Ovary (tissue), 9 donors: ENCODE measurements around the gene AKAP4. TPM values are rescaled to one million over a fixed set of nuclear protein-coding genes. Genes with fewer than 3 reads are reported as not detected.

Experiments
- DNase-seq, 5 donors: peaks; one replicate each; pipeline ENCODE4 v3.0.0-alpha.2; 2019 to 2020
- H3K27ac ChIP-seq, 2 donors: fragments of 200-600 bp; one replicate each; pipeline versions ENCODE4 v1.5.1 to v1.8.0; 2019 to 2022
- H3K27me3 ChIP-seq: fragments of 200-600 bp; one replicate; pipeline ENCODE4 v1.8.0; 2022
- H3K36me3 ChIP-seq: fragments of 200-600 bp; sonication (generic); one replicate; pipeline ENCODE4 v1.5.1; 2019
- H3K4me1 ChIP-seq: one replicate; pipeline ENCODE4 v1.8.1; 2013; ENCODE audit warnings: mild to moderate bottlenecking, moderate library complexity; ENCODE audit not compliant: insufficient read depth
- H3K4me3 ChIP-seq: fragments of 200-600 bp; sonication (generic); one replicate; pipeline ENCODE4 v1.5.1; 2017
- H3K9me3 ChIP-seq, 2 donors: fragments of 200-600 bp in 1 of 2; sonication (generic) in 1 of 2; one replicate each; pipeline versions ENCODE4 v1.5.1 to v1.8.1; 2013 to 2019; ENCODE audit warnings: mild to moderate bottlenecking in 1 of 2, moderate library complexity in 1 of 2
- CTCF ChIP-seq, 3 donors: fragments of 450-650 bp in 2 of 3; fragments of 200-600 bp in 1 of 3; IDR thresholded peaks; one replicate each; pipeline versions ENCODE4 v1.5.1 to v1.8.0; 2016 to 2022; ENCODE audit warnings: antibody characterized with exemption in 3 of 3, mild to moderate bottlenecking in 1 of 3
- EP300 ChIP-seq: sonication (generic); formaldehyde crosslinking; IDR thresholded peaks from one replicate; pipeline ENCODE4 v1.6.1; 2017; ENCODE audit warnings: antibody characterized with exemption
- POLR2A ChIP-seq: fragments of 450-650 bp; IDR thresholded peaks from one replicate; pipeline ENCODE4 v1.6.1; 2017; ENCODE audit warnings: antibody characterized with exemption, mild to moderate bottlenecking, moderate library complexity
- WGBS, 3 donors: extraction: QIAGEN DNeasy Blood & Tissue Kit in 1 of 3; methylation state at CpG; one replicate each; pipeline versions ENCODE4 v1.1.5 to v1.1.7; 2013 to 2017; 5-methylcytosine and 5-hydroxymethylcytosine counted together
- intact Hi-C, 4 donors: fragments of 100-400 bp; cut with DNase I; formaldehyde crosslinking; loops; one replicate each; pipeline versions ENCODE4 v1.11.0 to v1.15.1; 2022 to 2023
- polyA plus RNA-seq, 2 donors: library from polyadenylated mRNA; stranded (reverse); fragments of 200-250 nt in 1 of 2; fragments of 350-450 nt in 1 of 2; fragmentation: Illumina TruSeq in 1 of 2; extraction: RNeasy Lipid Tissue Mini Kit (QIAGEN cat#74804) in 1 of 2; gene quantifications; one replicate each; pipeline ENCODE4 v1.2.3, GENCODE V29; 2013 to 2014
- total RNA-seq, 7 donors: library from RNA; depleted of rRNA in 2 of 7; stranded (reverse); fragments of >200 nt in 2 of 7; fragmentation: NEBNext Ultra II Directional in 3 of 7; extraction: Animal tissue kit (Norgen Biotek cat#: 25700) in 3 of 7; gene quantifications; one replicate each; pipeline versions ENCODE4 v1.1.0 to v1.2.4, GENCODE V29; 2016 to 2023
- donor health status: DM: no; HTN: no; CAD: no; lungs with moderate emphysema.
- donor health status: DM: no; HTN: no; CAD: no.
- donor health status: Bipolar disorder and iron deficiency.
- donor health status: DM: yes; HTN: yes; CAD: no.
- donor health status: DM: no; HTN: no; CAD: no.
- donor health status: DM: yes; HTN: yes; CAD: no.

AKAP4 gene
- total and polyA plus RNA-seq, 9 donors, result not detected

GRCh38 chrX:50168241-50168687, 32.5 kb downstream of the AKAP4 start:
- no peak for TF ChIP-seq CTCF (IDR thresholded peaks at IDR 0.05)
- TF ChIP-seq POLR2A, result no peak
- TF ChIP-seq EP300, result no peak
- Histone ChIP-seq H3K4me3 (no peak overlapping the region), H3K27me3 (no peaks in the 10 kb centered on the region), H3K9me3 (no peaks in the 10 kb centered on the region), H3K4me1 (no peaks in the 10 kb centered on the region), H3K27ac (no peak overlapping the region), H3K36me3 (no peaks in the 10 kb centered on the region)
- 64 to 68% (median 68%) methylated on average over 5 of the region's 5 CpGs for WGBS, 3 donors
- intact Hi-C loops, result no loop called here
- no peak for DNase-seq

- intact Hi-C loops, result no loop called here
- TF ChIP-seq CTCF (IDR thresholded peaks at IDR 0.05), result no peak
- no peak for TF ChIP-seq EP300
- no peak for TF ChIP-seq POLR2A
- 72 to 79% (median 78%) methylated on average over 7 of the region's 7 CpGs for WGBS, 3 donors
These were observed 33.4 kb downstream of the AKAP4 start for GRCh38 chrX:50167366-50167765.

GRCh38 chrX:50165727-50166126, 35.1 kb downstream of the AKAP4 start:
- H3K27ac ChIP-seq, result no peak overlapping the region
- H3K36me3 ChIP-seq, result no peaks in the 10 kb centered on the region
- H3K9me3 ChIP-seq, result no peaks in the 10 kb centered on the region
- no peak for DNase-seq
- intact Hi-C loops, result no loop called here
- 65 to 76% (median 68%) methylated on average over 5 of the region's 5 CpGs for WGBS, 3 donors
- no peaks in the 10 kb centered on the region for H3K27me3 ChIP-seq
- H3K4me3 ChIP-seq, result no peak overlapping the region
- no peaks in the 10 kb centered on the region for H3K4me1 ChIP-seq
- TF ChIP-seq CTCF (IDR thresholded peaks at IDR 0.05) (no peak), EP300 (no peak), POLR2A (no peak)

More at GRCh38 chrX:50167366-50167765, 33.4 kb downstream of the AKAP4 start:
- H3K27me3 ChIP-seq, result no peaks in the 10 kb centered on the region
- no peaks in the 10 kb centered on the region for H3K9me3 ChIP-seq
- no peaks in the 10 kb centered on the region for H3K4me1 ChIP-seq
- H3K27ac ChIP-seq, result no peak overlapping the region
- H3K4me3 ChIP-seq, result no peak overlapping the region
- no peak for DNase-seq
- no peaks in the 10 kb centered on the region for H3K36me3 ChIP-seq

GRCh38 chrX:50161127-50161526, 39.7 kb downstream of the AKAP4 start:
- H3K36me3 ChIP-seq, result no peaks in the 10 kb centered on the region
- TF ChIP-seq POLR2A (no peak), EP300 (no peak), CTCF (IDR thresholded peaks at IDR 0.05) (no peak)
- no peaks in the 10 kb centered on the region for H3K9me3 ChIP-seq
- H3K4me3 ChIP-seq, result no peak overlapping the region
- intact Hi-C loops, result no loop called here
- 48 to 53% (median 50%) methylated on average over 3 of the region's 3 CpGs for WGBS, 3 donors
- no peak for DNase-seq
- no peaks in the 10 kb centered on the region for H3K27me3 ChIP-seq
- no peak overlapping the region for H3K27ac ChIP-seq
- no peaks in the 10 kb centered on the region for H3K4me1 ChIP-seq

- Histone ChIP-seq H3K4me3 (no peak overlapping the region), H3K27ac (no peak overlapping the region), H3K4me1 (no peaks in the 10 kb centered on the region), H3K9me3 (no peaks in the 10 kb centered on the region), H3K36me3 (no peaks in the 10 kb centered on the region), H3K27me3 (no peaks in the 10 kb centered on the region)
- 39 to 47% (median 39%) methylated on average over 1 of the region's 1 CpG for WGBS, 3 donors
- intact Hi-C loops, result no loop called here
- TF ChIP-seq POLR2A (no peak), EP300 (no peak)
- no peak for DNase-seq
These were observed 42.2 kb downstream of the AKAP4 start for GRCh38 chrX:50158593-50158992.
